Measurements from ENCODE around the gene LRIG1.

The LRIG1 gene

DNA sequence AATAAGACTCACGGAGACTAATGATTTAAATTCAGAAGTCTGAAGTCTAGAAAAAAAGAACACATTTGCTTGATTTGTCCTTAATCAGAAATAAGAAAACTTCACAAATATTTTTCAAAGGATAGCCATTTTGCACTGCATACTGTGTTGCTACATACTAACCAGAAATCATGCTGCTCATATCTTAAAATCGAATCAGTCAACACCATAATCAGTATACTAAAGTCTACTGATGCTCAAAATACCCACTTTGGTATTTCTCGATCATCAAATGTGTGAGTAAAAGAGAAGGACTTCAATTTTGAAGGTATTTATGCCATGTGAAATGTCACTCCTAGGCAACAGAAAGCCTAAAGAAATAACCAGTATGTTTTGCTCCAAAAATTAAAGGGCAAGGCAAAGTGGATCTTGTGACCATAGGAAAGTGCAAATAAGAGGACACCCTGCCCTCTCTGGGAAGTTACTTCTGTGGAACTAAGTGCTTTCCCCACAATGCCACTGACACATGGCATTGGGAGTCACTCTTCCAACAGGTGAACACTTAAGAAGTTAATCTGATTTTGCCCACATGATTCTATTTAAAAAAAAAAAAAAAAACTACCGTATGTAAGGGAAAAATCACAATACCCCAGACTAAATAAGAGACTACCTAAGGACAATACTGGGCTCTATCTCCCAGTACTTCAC lies 2.7 kb downstream of the LRIG1 start:
- H3K27ac Mint-ChIP-seq = peak overlapping the region; percentile 95
- no peaks in the 10 kb centered on the region for H3K9me3 Mint-ChIP-seq
- peak overlapping the region; percentile 94 for H3K4me3 Mint-ChIP-seq
- H3K4me1 Mint-ChIP-seq (ENCODE audit: low read depth) = peaks cover 81% of the 10 kb centered on the region
- H3K36me3 Mint-ChIP-seq (ENCODE audit: low read depth) = peaks cover 6% of the 10 kb centered on the region
- DNase-seq = no peak
- peaks cover 3% of the 10 kb centered on the region for H3K27me3 Mint-ChIP-seq

DNA sequence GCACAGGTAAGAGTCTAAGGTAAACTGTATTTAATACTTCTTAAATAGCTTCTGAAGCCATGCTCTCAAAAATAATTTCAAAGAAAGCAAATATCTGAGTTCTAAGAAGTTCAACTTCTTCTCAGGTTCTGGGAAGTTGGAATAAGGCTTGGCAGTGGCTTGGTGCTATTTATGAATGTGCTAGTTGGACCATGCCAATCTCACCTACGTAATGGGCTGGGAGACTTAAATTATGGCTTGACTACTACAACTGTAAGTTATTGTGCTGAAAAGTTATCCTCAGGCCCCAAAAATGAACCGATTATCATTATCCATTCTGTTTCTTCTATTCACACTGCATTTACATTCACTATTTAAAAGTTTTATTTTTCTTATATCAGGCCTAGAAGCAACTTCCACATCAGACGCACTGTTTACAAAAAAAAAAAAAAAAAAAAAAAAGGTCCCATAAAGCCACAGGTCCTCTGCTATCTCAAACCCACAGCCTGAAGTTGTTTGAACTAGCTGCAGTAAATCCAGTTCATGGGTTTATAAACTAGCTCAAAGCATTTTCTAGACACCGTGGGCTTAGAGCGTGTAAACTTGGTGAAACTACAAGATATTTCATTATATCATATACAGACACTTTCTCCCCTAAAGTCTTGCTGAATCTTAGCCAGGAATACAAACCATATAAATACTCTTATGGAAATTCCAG lies 3.4 kb downstream of the LRIG1 start:
- Mint-ChIP-seq H3K36me3 (ENCODE audit: low read depth) (peaks cover 6% of the 10 kb centered on the region), H3K4me1 (ENCODE audit: low read depth) (peaks cover 82% of the 10 kb centered on the region), H3K27ac (peak overlapping the region; percentile 95), H3K9me3 (no peaks in the 10 kb centered on the region), H3K4me3 (peak overlapping the region; percentile 94), H3K27me3 (no peaks in the 10 kb centered on the region)
- DNase-seq = no peak

GRCh38 chr3:66496746-66497145 lies 4.1 kb downstream of the LRIG1 start:
- H3K27ac Mint-ChIP-seq = peak overlapping the region; percentile 95

GRCh38 chr3:66496301-66496700 lies 4.5 kb downstream of the LRIG1 start:
- no peaks in the 10 kb centered on the region for H3K9me3 Mint-ChIP-seq
- peaks cover 6% of the 10 kb centered on the region for H3K36me3 Mint-ChIP-seq (ENCODE audit: low read depth)
- H3K4me1 Mint-ChIP-seq (ENCODE audit: low read depth) = peaks cover 84% of the 10 kb centered on the region
- no peaks in the 10 kb centered on the region for H3K27me3 Mint-ChIP-seq
- no peak overlapping the region for H3K4me3 Mint-ChIP-seq
- peak overlapping the region; percentile 95 for H3K27ac Mint-ChIP-seq
- no peak for DNase-seq

More at GRCh38 chr3:66496746-66497145, 4.1 kb downstream of the LRIG1 start:
- peaks cover 85% of the 10 kb centered on the region for H3K4me1 Mint-ChIP-seq (ENCODE audit: low read depth)
- H3K36me3 Mint-ChIP-seq (ENCODE audit: low read depth) = peaks cover 6% of the 10 kb centered on the region
- peak overlapping the region; percentile 94 for H3K4me3 Mint-ChIP-seq
- H3K27me3 Mint-ChIP-seq = no peaks in the 10 kb centered on the region
- H3K9me3 Mint-ChIP-seq = no peaks in the 10 kb centered on the region
- DNase-seq = no peak

DNA sequence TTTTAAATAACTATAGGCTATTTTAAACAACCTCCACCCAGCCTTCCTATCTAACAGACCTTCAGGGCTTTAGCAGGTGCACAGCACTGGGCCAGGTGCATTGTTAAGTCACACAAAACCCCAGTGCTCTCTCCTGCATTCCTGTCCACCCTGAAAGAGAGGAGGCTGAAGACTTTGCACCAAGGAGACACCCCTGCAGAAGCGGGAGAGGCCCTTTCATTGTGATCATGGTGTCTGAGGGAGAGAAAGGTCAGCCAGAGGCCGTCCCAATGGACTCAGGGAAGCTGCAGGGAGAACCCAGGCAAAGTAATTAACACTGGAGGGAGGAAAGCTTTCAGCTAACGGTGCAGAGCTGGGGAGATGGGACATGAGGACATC lies 5.2 kb downstream of the LRIG1 start:
- DNase-seq = no peak
- peaks cover 6% of the 10 kb centered on the region for H3K36me3 Mint-ChIP-seq (ENCODE audit: low read depth)
- no peaks in the 10 kb centered on the region for H3K9me3 Mint-ChIP-seq
- no peaks in the 10 kb centered on the region for H3K27me3 Mint-ChIP-seq
- H3K4me1 Mint-ChIP-seq (ENCODE audit: low read depth) = peaks cover 88% of the 10 kb centered on the region
- H3K4me3 Mint-ChIP-seq = peak overlapping the region; percentile 15
- peak overlapping the region; percentile 62 for H3K27ac Mint-ChIP-seq

DNA sequence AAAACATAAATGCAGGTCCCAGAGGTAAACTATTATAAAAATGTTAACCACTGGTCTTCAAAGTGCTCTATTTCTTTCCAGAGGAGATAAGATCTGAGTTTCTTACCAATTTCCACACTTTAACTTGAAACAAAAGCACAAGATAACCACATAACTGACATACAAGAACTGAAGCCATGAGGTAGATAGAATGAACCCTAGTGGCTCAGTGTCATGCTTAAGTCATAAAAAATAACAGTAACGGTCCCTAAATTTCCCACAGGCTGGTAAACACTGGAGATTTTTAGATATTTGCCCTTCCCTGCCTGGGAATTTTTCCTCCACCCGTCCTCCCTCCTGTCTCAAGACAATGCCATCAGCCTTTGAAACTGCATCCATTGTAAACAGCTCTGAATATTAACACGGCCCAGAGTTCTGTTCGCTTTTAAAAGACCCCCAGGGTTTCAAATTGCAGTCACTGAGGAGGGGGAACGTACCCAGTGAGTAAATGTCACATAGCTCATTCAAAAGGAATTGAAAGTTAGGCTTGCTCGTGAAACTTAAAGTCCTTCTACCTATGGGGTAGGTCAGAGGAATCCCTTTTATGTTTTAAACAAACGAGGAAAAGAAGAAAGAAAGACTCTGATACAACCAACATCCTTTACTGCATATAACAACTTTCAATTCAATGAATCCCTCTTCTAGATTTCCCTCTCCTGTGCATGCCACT lies 5.7 kb downstream of the LRIG1 start:
- Mint-ChIP-seq H3K27ac (peak overlapping the region; percentile 62), H3K4me3 (peak overlapping the region; percentile 15), H3K27me3 (no peaks in the 10 kb centered on the region), H3K36me3 (ENCODE audit: low read depth) (peaks cover 6% of the 10 kb centered on the region), H3K9me3 (no peaks in the 10 kb centered on the region), H3K4me1 (ENCODE audit: low read depth) (peaks cover 94% of the 10 kb centered on the region)
- DNase-seq = no peak

- Mint-ChIP-seq H3K36me3 (ENCODE audit: low read depth) (peaks cover 3% of the 10 kb centered on the region), H3K9me3 (no peaks in the 10 kb centered on the region), H3K27ac (peak overlapping the region; percentile 71), H3K4me1 (ENCODE audit: low read depth) (peaks cover 97% of the 10 kb centered on the region), H3K4me3 (no peak overlapping the region), H3K27me3 (no peaks in the 10 kb centered on the region)
- no peak for DNase-seq
Observed at GRCh38 chr3:66493458-66494099, 7.2 kb downstream of the LRIG1 start.

DNA sequence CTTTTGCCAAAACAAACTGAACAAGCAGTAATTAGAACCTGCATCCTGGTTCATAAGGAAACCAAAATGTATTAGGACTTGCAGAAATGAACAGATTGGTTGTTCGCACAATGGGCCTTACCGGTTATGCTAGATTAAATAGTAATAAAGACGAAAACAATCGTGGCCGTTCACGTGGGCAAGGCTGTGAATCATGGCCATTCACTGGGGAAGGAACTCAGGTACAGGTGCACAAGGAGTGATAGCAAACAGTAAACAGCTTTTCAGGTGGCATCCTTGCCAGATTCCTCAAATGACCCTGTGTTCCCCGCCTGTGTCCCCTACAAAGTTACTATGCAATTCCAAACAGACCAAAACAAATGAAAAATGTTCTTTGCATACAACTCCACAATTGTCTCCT lies 8.2 kb downstream of the LRIG1 start:
- peaks cover 3% of the 10 kb centered on the region for H3K36me3 Mint-ChIP-seq (ENCODE audit: low read depth)
- no peaks in the 10 kb centered on the region for H3K9me3 Mint-ChIP-seq
- no peaks in the 10 kb centered on the region for H3K27me3 Mint-ChIP-seq
- peaks cover 94% of the 10 kb centered on the region for H3K4me1 Mint-ChIP-seq (ENCODE audit: low read depth)
- H3K4me3 Mint-ChIP-seq = no peak overlapping the region
- DNase-seq = no peak
- peak overlapping the region; percentile 71 for H3K27ac Mint-ChIP-seq

DNA sequence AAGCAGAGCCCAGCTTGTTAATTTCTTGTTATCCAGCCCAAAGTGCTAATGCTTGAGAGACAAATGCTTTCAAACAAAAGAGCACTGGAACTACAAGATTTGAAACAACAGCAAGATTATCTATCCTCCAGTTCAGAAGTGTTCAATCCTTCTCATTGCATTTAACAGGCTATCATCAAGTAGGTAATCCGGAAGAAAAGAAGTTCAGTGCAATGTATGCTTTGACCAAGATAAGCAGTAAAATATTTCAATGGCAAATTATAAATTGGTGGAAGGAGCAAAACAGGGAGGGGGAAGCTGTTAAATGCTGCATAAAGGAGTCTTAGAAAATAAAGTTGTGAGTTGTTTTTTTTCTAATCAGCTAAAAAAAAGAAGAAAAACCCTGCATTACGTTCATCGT lies 8.8 kb downstream of the LRIG1 start:
- H3K36me3 Mint-ChIP-seq (ENCODE audit: low read depth) = peaks cover 3% of the 10 kb centered on the region
- H3K9me3 Mint-ChIP-seq = no peaks in the 10 kb centered on the region
- no peak for DNase-seq
- peaks cover 94% of the 10 kb centered on the region for H3K4me1 Mint-ChIP-seq (ENCODE audit: low read depth)
- H3K27me3 Mint-ChIP-seq = no peaks in the 10 kb centered on the region
- H3K27ac Mint-ChIP-seq = no peak overlapping the region
- no peak overlapping the region for H3K4me3 Mint-ChIP-seq

DNA sequence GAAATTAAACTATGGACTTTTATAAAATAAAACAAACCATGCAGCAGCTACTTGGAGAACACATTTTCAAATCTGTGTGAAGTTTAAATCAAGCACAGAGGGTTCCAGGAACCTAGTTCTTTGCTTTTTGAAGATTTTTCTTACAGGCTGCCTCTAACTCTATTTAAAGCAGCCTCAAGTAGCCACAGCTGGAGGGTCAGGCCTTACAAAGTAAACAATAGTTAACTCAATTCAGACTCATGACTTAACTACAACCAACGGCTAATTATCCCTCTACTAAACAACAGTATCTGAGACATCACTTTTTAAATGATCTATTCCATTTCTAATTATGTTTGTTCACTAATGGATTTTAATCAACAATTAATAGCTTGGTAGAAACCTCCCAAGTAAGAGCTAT lies 9.8 kb downstream of the LRIG1 start:
- peak overlapping the region; percentile 4 for H3K4me3 Mint-ChIP-seq
- DNase-seq = no peak

GRCh38 chr3:66490214-66490613 lies 10.6 kb downstream of the LRIG1 start:
- peaks cover 94% of the 10 kb centered on the region for H3K4me1 Mint-ChIP-seq (ENCODE audit: low read depth)
- H3K27ac Mint-ChIP-seq = peak overlapping the region; percentile 96
- H3K9me3 Mint-ChIP-seq = no peaks in the 10 kb centered on the region
- H3K36me3 Mint-ChIP-seq (ENCODE audit: low read depth) = peaks cover 13% of the 10 kb centered on the region
- DNase-seq = no peak
- no peaks in the 10 kb centered on the region for H3K27me3 Mint-ChIP-seq
- peak overlapping the region; percentile 68 for H3K4me3 Mint-ChIP-seq

More for the DNA sequence above, 9.8 kb downstream of the LRIG1 start:
- Mint-ChIP-seq H3K27me3 (no peaks in the 10 kb centered on the region), H3K27ac (peak overlapping the region; percentile 96), H3K36me3 (ENCODE audit: low read depth) (peaks cover 6% of the 10 kb centered on the region), H3K9me3 (no peaks in the 10 kb centered on the region), H3K4me1 (ENCODE audit: low read depth) (peaks cover 94% of the 10 kb centered on the region)

DNA sequence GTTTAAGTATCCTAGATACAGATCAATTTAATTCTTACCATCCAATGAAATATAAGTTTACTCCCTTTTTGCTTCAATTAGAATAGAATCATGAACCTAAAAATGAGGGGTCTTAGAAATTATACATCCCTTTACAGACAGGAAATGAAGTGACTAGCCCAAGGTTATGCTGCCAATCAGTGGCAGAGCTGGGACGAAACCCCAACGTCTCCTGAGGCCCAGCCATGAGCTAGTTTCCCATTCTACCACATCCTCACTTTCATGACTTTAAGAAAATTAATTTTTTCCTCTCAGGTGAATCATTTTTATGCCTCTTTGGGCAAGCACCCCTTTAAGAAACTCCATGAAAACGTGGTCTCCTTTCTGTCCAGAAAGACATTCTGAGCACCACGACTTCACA lies 11.2 kb downstream of the LRIG1 start:
- H3K4me1 Mint-ChIP-seq (ENCODE audit: low read depth) = peaks cover 90% of the 10 kb centered on the region
- H3K27me3 Mint-ChIP-seq = no peaks in the 10 kb centered on the region
- no peak for DNase-seq
- H3K36me3 Mint-ChIP-seq (ENCODE audit: low read depth) = peaks cover 15% of the 10 kb centered on the region
- H3K4me3 Mint-ChIP-seq = peak overlapping the region; percentile 68
- peak overlapping the region; percentile 96 for H3K27ac Mint-ChIP-seq
- H3K9me3 Mint-ChIP-seq = no peaks in the 10 kb centered on the region

DNA sequence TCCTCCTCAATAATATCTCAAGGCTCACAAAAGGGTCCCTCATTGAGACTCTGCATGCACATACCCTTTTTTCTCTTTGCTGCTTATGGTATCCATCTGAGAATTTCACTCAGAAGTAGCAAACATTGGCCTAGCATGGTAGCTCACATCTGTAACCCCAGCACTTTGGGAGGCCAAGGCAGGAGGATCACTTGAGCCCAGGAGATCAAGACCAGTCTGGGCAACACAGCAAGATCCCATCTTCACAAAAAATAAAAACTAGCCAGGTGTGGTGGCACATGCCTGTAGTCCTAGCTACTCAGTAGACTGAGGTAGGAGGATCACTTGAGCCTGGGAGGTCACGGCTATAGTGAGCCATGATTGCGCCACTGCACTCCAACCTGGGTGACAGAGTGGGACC lies 11.7 kb downstream of the LRIG1 start:
- Mint-ChIP-seq H3K4me3 (peak overlapping the region; percentile 68), H3K36me3 (ENCODE audit: low read depth) (peaks cover 17% of the 10 kb centered on the region), H3K27me3 (no peaks in the 10 kb centered on the region), H3K27ac (peak overlapping the region; percentile 96), H3K9me3 (no peaks in the 10 kb centered on the region), H3K4me1 (ENCODE audit: low read depth) (peaks cover 91% of the 10 kb centered on the region)
- DNase-seq = no peak

- Mint-ChIP-seq H3K4me3 (no peak overlapping the region), H3K27ac (peak overlapping the region; percentile 96)
Observed at GRCh38 chr3:66488492-66488891, 12.3 kb downstream of the LRIG1 start.

More at GRCh38 chr3:66488492-66488891, 12.3 kb downstream of the LRIG1 start:
- Mint-ChIP-seq H3K36me3 (ENCODE audit: low read depth) (peaks cover 18% of the 10 kb centered on the region), H3K9me3 (no peaks in the 10 kb centered on the region), H3K27me3 (no peaks in the 10 kb centered on the region), H3K4me1 (ENCODE audit: low read depth) (peaks cover 92% of the 10 kb centered on the region)
- no peak for DNase-seq
